HG02884 (cell line): Measurements from ENCODE around the gene LANCL3.

Source experiments
- ATAC-seq: cut with Tn5 transposase; IDR thresholded peaks from one replicate; pipeline ENCODE4 v1.9.1; 2021; ENCODE audit warnings: mild to moderate bottlenecking, moderate library complexity; ENCODE audit not compliant: unreplicated experiment

LANCL3 gene

DNA sequence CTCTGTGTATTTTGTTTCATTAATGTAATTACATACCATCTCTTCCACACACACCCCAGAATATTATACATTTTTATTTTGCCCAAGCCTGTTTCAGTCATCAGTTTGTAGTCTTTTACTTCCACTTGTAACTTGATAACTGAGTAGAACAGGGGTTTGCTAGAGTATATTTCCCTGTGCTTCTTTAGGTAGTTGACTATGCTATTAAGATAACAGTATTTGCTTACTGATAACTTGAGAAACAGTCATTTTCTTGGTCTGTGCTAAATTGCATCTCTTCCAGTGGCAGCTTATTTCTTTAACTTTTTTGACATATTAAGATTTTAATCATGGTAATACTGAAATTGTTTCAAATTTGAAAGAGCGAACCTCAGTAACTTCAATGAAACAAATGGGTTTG is 107.1 kb downstream of the LANCL3 start:
- no peak for ATAC-seq

DNA sequence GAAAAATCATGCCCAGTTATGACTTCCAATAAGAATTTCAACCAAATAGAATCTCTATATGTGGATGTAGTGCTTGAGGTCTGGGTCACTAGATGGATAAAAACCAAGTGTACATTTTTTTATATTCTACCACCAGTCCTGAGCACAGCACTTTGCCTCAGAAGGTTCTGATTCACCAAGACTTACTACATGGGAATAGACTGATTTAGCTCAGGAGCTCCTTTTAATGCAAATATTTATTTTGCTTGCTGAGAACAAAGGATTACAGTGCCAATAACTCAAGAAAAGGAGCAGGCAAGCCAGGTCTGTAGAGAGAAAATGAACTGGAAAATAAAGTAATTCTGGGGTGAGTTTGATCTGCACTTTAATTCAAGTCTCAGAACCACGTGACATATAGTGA is 107.8 kb downstream of the LANCL3 start:
- ATAC-seq = no peak

DNA sequence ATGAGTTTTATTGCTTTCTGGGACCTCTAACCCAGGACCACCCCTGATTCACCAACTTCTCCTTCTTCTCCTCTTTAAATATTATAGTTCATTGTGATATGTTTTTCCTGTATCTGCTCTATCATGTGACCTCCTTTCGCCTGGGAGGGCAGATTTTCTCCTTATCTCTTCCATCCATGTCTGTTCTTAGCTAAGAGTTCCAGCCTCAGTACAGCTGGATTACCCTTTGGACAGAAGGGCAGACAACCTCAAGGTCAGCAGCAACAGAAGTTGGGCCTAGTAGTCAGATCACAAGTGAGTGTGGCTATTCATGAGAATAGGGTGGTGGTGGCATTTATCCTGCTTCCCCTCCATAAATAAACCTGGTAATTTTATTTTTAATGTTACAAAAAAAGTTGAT is 108.4 kb downstream of the LANCL3 start:
- no peak for ATAC-seq

DNA sequence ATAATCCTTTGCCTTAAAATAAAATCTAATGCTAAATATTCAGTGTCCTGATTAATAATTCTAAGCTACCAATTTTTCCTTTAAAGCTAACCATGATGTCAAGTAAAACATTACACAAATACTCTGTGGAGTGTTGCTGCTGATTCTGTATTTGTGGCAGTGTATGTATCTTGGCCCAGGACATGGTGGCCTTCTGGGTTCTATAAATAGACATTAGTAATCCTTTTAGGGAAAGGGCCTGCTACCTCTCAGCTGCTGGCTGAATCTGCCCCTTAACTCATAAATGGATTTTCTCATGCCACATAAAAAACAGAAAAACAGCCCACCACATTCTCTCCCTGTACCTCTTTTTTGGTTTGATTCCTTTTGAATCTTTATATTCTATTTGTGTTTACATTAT is 113.0 kb downstream of the LANCL3 start:
- no peak for ATAC-seq

DNA sequence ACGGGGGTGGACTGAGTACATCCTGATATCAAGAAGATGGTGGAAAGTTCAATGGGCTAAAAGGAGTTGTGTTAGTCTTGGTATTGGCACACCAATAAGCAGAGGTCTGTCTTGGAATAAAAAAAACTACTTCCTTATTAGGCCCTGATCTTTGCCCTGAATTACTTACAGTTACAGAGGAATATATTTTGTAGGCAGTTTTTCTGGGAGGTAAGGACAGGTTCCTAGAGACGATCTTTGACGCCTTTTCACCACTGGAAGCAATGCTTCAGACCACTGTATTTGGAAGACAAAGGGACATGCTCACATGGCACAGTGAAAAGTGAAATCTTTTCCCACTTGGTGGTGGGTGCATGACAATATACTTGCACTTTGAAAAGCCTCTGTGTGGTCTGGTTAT is 113.5 kb downstream of the LANCL3 start:
- ATAC-seq = no peak

DNA sequence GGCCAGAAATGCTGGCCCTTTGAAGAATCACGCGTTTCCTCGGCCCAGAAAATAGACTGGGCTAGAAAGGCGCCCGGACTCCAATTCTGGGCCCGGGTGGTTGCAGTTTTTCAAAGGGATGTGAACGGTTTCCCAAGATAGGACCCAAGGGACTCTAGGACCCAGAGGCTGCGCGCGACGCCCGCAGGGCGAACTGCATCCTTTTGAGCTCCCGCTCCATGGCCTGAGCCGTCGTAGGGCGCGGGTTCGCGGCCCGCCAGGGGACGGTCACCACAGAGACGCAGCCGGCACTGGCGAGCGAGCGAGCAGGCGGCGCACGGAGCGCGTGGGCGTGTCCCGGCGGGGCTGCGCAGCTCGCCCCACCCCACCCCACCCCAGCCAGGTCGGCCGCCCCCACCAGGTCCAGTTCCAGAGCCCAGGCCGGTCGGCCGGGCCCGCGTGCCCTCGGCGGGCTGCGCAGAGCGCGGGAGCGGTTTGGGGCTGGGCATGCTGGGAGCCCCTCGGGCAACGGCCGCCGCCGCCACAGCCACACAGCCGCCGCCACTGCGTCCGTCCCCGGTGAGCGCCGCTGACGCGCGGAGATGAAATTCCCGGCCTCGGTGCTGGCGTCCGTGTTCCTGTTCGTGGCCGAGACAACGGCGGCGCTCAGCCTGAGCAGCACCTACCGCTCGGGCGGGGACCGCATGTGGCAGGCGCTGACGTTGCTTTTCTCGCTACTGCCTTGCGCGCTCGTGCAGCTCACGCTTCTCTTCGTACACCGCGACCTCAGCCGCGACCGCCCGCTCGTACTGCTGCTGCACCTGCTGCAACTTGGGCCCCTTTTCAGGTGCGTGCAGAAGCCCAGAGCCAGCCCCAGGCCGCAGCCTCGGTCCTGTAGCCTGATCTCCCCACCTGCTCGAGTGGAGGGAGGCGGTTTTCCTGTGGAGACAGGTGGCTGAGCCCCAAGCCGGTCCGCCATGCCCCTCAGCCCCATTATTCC is 114.2 kb downstream of the LANCL3 start, which contains the start of gene XK:
TSS of gene XK (plus strand) at position 411 of the 979 bp plus-strand sequence. CDS start at position 582, 171 bp downstream.
- peak; percentile 73 for ATAC-seq

DNA sequence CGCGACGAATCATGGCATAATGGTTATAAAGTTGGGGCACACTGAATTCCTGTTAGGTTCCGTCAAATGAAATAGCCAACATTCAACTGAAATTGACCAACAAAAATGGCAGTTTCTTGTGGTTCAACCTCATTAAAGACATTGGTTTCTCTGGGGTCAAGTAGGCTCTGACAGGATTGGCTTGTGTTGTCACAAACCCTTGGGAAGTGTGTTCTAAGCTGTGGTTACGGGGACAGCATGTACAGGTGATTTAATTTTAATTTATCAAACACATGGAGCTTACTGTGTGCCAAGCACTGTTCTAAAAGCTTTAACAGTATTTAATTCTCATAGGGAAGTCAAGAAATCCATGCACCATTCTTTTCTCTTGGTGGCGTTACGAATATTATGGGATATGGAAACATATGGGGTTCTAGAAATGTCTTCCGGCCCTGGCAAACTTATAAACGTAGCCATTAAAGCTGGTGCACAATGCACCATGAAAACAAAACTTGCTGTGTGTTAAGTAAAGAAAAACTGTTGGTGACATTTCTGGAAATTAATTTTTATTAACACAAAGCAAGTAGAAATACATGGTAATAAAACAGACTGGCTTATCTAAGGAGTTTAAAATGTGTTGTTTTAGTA is 115.0 kb downstream of the LANCL3 start:
- ATAC-seq = no peak

DNA sequence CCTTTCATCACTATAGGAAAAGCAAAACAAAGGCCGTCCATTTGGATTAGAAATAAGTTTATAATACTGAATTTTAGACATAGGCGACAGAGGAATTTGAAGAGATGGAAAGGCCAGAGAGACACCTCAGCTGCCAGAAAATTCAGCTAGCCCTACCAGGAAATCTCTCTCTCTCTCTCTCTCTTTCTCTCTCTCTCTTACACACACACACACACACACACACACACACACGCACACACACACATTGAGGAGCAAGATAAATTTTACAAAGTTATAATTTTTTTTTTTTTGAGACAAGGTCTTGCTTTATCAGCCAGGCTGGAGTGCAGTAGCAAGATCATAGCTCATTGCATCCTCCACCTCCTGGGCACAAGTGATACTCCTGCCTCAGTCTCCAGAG is 115.5 kb downstream of the LANCL3 start:
- no peak for ATAC-seq

DNA sequence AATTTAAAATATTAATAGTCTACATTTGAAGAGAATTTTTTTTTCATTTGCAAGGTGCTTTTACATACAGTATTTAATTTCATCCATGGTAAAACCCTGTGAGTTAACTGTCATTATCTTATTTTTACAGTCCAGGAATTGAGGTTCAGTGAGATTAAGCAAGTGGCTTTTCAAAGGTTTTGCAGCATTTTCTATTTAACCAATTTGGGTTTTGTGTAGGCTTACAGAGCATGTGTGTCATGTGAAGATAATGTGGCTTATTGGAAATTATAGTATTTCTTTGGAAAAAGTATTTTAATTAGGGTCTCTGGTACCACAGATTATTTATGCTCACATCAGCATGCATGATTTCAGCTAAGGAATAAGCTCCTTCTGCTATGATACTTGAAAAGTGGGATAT is 118.7 kb downstream of the LANCL3 start:
- ATAC-seq = no peak

DNA sequence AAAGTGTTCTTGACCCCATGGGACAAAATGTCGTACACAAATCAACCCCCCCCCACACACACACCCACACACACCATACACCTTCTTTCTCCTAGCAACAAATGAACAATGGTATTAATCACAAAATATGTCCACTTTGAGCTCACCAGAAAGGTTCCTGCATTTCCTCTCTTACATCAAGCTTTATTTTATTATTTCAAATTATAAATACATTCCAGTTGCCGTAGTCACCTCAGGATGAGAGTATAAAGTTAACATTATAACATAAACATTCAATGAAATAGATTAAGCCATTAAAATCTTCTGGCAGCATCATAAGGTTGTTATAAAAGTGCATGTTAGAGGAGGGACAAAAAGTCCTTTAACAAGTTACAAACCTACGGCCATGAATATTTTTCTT is 121.5 kb downstream of the LANCL3 start:
- no peak for ATAC-seq

DNA sequence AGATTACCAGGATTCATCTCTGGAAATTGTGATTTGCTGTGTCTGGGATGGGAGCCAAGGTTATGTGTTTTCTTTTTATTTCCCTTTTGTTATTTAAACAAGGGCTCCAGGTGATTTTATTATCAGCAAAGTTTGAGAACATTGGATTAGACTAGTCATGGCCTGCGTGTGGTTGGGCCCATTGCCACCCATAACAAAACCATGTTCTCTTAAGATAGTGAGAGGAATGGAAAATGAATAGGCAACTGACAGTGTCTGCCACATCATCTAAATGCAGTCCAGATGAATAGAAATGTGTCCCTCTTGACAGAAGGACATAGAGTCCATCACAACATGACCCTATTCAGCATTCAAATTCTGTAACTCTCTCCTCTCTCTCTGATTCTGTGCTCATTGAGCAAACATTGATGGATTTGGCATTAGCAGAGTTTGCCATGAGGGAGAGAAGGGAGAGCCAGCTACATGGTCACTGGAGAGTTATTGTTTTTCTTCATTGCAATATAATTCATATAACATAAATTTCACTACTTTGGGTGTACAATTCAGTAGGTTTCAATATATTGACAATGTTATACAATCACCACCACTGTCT is 125.8 kb downstream of the LANCL3 start:
- ATAC-seq = no peak

DNA sequence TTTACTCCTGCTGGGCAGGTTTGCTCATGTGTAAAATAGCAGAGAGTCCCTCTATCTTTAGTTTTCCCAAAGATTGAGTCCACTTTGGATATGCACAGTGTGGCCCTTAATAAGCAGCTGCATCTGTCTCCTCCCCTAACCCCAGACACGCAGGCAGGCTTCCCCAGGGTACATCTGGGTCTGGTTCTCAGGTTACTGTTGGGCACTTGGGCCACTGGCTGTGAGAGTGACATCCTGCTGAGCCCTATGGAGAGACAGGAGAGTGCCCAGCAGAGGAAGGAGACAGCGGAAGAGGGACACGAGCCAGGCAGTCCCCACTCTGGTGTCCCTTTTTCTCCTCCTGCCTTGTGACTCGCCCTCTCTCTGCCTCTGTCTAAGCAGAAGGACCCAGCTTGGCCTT is 130.1 kb downstream of the LANCL3 start:
- no peak for ATAC-seq

DNA sequence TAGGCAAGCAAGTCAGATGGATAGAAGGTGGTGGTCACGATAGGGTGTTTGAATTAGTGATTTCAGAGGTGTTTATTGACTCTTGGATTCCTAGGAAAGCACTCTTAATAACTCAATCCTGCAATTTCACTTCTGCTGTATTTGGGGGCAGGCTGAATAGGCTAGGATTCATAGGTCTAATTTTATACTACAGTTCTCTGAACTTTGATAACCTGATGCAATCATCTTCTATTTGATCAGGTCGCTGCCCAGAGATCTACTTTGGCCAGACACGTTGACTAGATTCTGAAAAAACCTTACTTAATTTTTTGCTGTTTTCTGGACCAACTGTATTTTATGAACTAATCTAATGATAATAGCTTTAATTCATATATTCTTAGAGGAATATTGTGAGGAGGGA is 140.5 kb downstream of the LANCL3 start:
- no peak for ATAC-seq

DNA sequence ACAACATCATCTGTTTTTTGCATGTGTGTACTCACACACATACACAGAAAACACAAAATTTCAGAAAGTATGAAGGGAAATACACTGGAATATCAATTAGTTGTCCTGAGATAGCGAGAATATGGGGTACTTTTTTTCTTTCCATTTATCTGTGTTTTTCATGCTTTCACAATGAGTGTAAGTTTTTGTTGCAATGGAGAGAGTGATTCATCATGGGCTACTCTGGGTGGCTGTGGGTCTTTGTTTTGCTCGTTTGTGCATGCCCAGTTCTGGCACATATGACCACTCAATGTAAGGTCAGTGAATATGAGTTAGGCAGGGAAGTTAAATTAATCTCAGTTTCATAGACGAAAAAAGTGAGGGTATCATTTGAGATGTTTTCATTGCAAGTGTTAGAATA is 141.0 kb downstream of the LANCL3 start:
- no peak for ATAC-seq

DNA sequence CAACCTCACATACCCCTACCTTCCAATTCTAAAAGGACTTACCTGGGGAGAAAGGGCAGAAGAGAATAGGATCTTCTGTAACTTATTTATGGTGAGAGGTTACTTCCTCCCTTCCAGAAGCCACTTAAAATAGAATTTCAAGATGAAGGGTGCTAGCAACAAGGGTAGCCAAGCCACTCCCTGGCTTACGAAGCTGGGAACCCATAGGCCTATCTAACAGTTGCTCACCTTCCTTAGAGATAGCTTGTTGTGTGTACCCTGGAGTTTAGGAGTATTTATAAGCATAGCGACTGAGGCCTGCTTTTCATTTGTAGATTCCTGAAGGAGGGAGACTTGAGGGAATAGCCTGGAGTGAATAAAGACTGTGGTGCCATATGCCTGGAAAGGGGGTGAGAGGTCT is 143.0 kb downstream of the LANCL3 start:
- no peak for ATAC-seq

DNA sequence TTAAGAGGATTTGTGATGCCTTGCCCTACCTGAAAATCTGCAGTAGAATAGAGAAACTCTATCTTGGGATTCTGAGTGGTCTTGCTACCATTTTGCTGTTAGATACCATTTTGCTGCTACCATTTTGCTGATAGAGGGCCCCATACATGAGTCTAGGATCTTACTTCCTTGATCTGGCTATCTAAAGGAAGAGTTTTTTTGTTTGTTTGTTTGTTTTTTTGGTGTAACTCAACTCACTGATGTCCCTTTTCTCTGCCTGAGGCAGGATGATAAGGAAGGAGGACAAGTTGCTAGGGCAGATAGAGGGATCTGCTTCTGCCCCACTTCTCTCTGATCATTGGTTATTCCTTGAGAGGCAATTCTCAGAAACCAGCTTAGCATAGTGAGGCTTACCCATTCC is 145.1 kb downstream of the LANCL3 start:
- ATAC-seq = no peak

DNA sequence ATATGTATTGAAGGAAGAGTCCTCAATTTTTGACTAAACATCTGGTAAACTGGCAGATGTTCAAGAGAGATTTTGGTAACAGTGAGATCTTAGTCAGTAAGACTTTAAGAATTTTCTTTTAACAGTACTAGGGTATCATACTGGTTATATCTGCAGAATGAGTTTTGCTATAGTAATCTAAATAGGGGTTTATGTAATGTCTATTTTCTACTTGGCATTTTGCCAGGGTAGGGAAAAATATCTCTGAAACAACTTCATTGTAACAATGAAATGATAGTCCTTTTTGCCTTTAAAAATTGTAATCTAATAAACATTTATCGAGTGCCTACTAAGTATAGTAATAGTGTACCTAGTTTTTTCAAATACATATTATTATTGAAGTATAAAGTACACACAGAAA is 146.2 kb downstream of the LANCL3 start:
- ATAC-seq = no peak

DNA sequence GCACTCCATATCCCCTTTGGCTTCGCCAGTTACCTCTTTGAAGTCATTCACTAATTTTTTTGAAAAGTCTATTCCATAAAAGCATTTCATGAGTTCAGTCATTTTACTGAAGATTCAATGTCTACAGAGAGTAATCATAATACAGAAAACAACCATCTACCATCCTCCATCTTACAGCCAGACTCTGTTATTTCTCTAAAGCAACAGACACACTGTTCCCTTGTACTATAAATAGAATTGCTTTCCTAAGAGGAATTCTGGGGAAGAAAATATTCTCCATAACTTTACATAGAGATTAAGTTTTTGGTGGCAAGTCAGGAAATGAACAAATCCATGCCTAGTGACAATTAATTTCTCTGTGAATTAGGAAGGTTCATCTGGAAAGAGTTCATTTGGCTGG is 151.1 kb downstream of the LANCL3 start:
- no peak for ATAC-seq

DNA sequence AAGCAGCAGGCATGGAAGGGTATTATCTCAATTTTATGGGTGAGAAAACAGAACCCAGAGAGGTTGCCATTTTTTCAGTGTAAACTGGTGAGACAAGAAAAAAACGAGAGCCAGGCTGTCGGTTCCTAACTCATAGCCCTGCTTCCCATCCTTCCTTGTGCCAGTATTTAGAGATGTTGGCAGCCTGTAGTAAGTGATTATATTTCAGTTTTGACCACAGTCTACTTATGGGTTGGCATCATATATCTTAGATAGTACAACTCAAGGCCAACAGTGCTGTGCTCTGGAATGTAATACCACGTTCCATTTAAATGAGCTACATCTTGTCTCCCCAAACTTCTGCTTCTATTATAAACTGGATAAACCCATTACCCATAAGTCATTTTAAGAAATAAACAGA is 154.9 kb downstream of the LANCL3 start:
- no peak for ATAC-seq
